ENCODE measurements around the gene ART3. TPM values are rescaled to one million over a fixed set of nuclear protein-coding genes. Genes with fewer than 3 reads are reported as not detected.

The ART3 gene, protein sequence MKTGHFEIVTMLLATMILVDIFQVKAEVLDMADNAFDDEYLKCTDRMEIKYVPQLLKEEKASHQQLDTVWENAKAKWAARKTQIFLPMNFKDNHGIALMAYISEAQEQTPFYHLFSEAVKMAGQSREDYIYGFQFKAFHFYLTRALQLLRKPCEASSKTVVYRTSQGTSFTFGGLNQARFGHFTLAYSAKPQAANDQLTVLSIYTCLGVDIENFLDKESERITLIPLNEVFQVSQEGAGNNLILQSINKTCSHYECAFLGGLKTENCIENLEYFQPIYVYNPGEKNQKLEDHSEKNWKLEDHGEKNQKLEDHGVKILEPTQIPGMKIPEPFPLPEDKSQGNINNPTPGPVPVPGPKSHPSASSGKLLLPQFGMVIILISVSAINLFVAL
- total RNA-seq, result under 0.01 TPM in 1 of 2 replicates, not detected in the other

DNA sequence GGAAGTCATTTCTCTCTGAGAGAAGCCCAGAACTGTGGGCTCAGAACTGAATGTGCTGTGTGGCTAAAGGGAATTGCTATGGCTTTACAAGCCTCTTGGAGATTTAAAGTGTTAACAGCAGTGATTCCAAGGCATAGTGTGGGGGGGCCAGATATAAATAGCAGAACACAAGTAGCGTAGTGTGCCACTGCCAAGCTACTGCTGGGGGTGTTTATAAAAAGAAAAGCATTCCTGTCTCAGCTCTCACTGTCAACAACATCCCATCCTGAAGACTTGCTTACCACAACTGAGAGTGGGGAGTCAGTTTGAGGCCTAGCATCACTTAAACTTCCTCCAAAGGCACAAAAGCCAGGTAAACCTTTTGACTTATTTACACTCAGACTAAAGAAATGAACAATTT lies at the start of gene ART3:
Gene ART3 (plus strand): TSS at position 242 of the 400 bp plus-strand sequence. CDS start 1,181 bp downstream, outside the sequence.
- FAIRE-seq (no peak), DNase-seq (ENCODE audit: low read depth) (no peak)
- TF ChIP-seq, protein P1, sequence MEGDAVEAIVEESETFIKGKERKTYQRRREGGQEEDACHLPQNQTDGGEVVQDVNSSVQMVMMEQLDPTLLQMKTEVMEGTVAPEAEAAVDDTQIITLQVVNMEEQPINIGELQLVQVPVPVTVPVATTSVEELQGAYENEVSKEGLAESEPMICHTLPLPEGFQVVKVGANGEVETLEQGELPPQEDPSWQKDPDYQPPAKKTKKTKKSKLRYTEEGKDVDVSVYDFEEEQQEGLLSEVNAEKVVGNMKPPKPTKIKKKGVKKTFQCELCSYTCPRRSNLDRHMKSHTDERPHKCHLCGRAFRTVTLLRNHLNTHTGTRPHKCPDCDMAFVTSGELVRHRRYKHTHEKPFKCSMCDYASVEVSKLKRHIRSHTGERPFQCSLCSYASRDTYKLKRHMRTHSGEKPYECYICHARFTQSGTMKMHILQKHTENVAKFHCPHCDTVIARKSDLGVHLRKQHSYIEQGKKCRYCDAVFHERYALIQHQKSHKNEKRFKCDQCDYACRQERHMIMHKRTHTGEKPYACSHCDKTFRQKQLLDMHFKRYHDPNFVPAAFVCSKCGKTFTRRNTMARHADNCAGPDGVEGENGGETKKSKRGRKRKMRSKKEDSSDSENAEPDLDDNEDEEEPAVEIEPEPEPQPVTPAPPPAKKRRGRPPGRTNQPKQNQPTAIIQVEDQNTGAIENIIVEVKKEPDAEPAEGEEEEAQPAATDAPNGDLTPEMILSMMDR (IDR thresholded peaks at IDR 0.05; ENCODE audit: insufficient read depth, low read length, severe bottlenecking), result no peak
- Histone ChIP-seq H3K27me3 (ENCODE audit: control insufficient read depth, insufficient read depth, low read length) (no peaks in the 10 kb centered on the region), H3K36me3 (ENCODE audit: control insufficient read depth, insufficient read depth, low read length) (no peaks in the 10 kb centered on the region), H3K4me3 (ENCODE audit: low read depth, low read length) (no peak within 1 kb of the TSS)

DNA sequence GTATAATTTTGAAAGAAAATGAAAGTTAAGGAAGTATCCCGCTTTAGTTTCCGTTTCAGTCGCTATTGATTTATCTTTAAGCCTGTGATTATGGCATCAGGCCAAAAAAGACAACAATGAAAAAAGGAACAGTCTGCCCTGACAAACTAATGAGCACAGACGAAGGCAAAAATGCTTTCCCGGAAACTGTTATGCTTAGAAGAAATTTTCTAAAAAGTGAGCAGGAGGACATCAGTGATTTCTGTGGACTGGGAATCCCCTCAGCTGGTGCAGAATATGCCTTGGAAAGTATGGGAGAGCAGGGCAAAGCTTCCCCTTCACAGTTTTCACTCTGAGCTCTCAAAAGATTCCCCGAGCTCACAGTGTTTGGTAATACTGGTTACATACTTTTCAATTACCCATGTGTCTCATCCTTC lies 46.2 kb upstream of the ART3 start:
- FAIRE-seq, result no peak
- no peak for DNase-seq (ENCODE audit: low read depth)
- Histone ChIP-seq H3K4me3 (ENCODE audit: low read depth, low read length) (no peak overlapping the region), H3K36me3 (ENCODE audit: control insufficient read depth, insufficient read depth, low read length) (no peaks in the 10 kb centered on the region), H3K27me3 (ENCODE audit: control insufficient read depth, insufficient read depth, low read length) (no peaks in the 10 kb centered on the region)
- TF ChIP-seq, protein P1 (IDR thresholded peaks at IDR 0.05; ENCODE audit: insufficient read depth, low read length, severe bottlenecking), result no peak

DNA sequence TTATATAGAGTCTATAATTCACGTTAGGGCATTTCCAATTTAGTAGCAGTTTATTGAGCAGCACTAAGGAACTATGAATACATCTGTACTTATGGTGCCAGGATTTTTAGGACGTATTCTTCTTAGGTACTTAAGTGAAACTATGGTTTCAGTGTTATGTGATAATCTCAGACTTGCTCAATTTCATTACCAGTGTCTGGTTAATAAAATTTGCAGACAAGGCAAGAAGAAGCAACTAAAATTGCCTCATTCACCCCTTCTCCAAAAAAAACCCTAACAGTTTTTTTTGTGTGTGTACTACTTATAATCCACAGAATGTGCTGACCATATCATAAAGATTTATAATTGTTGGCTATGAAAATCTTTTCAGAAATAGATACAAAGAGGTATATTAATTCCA lies 45.2 kb upstream of the ART3 start:
- DNase-seq (ENCODE audit: low read depth) (no peak), FAIRE-seq (no peak)
- H3K4me3 ChIP-seq (ENCODE audit: low read depth, low read length), result no peak overlapping the region
- no peaks in the 10 kb centered on the region for H3K27me3 ChIP-seq (ENCODE audit: control insufficient read depth, insufficient read depth, low read length)
- TF ChIP-seq, protein P1 (IDR thresholded peaks at IDR 0.05; ENCODE audit: insufficient read depth, low read length, severe bottlenecking), result no peak
- no peaks in the 10 kb centered on the region for H3K36me3 ChIP-seq (ENCODE audit: control insufficient read depth, insufficient read depth, low read length)

DNA sequence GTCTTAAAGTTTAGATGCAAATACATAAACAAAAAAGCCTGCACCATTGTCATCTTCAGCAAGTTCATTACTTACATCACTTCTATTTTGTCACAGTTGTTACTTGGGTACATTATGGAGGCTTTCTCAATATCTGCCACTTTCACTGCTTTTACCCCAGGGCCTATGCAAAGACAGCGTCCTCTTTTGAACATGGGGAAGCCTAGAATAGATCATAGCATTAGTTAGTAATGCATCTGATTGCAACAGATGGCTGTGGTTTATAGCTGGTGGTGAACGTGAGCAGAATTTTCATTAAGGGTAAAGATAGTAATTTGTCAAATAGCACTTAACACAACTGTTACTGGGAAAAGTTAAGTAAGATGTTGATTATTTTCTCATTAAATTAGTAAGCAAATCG lies 39.4 kb upstream of the ART3 start:
- FAIRE-seq, result no peak
- TF ChIP-seq, protein P1 (IDR thresholded peaks at IDR 0.05; ENCODE audit: insufficient read depth, low read length, severe bottlenecking), result no peak

DNA sequence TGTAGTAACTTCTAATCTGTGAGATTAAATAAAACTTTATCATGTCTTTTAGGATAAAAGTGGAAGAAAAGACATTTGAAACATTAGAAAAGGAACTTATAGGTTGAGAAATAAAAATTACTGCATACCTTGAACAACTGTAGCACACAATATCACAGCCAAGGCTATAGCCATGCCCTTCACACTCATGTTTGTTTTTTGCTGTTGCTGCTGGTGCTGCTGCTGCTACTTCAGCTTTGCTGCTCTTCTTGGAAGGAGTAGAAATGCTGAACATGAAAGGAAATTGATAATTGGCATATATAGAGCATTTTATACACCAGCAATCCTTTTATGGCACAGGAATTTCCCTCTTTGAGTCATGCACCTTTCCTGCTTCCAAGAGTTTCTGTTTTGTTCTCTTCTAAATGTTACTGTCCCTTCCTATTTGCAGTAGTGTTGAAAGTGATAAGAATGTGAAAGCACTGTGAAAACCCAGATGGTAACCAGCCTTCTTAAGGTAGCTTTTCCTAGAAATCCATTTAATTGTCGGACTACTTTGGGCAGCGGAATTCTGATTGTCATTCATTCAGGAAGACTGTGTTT lies 38.6 kb upstream of the ART3 start, which contains the start of gene CXCL11:
Gene CXCL11 (minus strand): TSS at position 272 of the 582 bp plus-strand sequence. CDS start 83 bp downstream, at position 189.
- FAIRE-seq (no peak), DNase-seq (ENCODE audit: low read depth) (peak; percentile 62)
- H3K27me3 ChIP-seq (ENCODE audit: control insufficient read depth, insufficient read depth, low read length), result no peaks in the 10 kb centered on the region
- TF ChIP-seq, protein P1 (IDR thresholded peaks at IDR 0.05; ENCODE audit: insufficient read depth, low read length, severe bottlenecking), result no peak
- no peaks in the 10 kb centered on the region for H3K36me3 ChIP-seq (ENCODE audit: control insufficient read depth, insufficient read depth, low read length)
- H3K4me3 ChIP-seq (ENCODE audit: low read depth, low read length), result no peak within 1 kb of the TSS

More for the DNA sequence above, 39.4 kb upstream of the ART3 start:
- Histone ChIP-seq H3K27me3 (ENCODE audit: control insufficient read depth, insufficient read depth, low read length) (no peaks in the 10 kb centered on the region), H3K36me3 (ENCODE audit: control insufficient read depth, insufficient read depth, low read length) (no peaks in the 10 kb centered on the region), H3K4me3 (ENCODE audit: low read depth, low read length) (no peak overlapping the region)
- no peak for DNase-seq (ENCODE audit: low read depth)

All from bronchial epithelial cell (primary cell).